K562 (cell line): Measurements from ENCODE around the gene NQO2. TPM values are rescaled to one million over a fixed set of nuclear protein-coding genes. Genes with fewer than 3 reads are reported as not detected.

Experiments used
- ADNP ChIP-seq: fragments of 200-800 bp; sonication (Bioruptor generic); IDR thresholded peaks from 2 replicates; pipeline ENCODE4 v1.6.1; 2016; ENCODE audit warnings: missing genetic modification characterization, missing compliant biosample characterization
- BACH1 ChIP-seq: fragments of 200-800 bp; sonication (Bioruptor generic); IDR thresholded peaks from 2 replicates; pipeline ENCODE4 v1.6.1; 2016; ENCODE audit warnings: missing genetic modification characterization, missing compliant biosample characterization
- HLTF ChIP-seq: fragments of 450-650 bp; IDR thresholded peaks from 2 replicates; pipeline ENCODE4 v1.6.1; 2016
- HNRNPL ChIP-seq: fragments of 200-400 bp; formaldehyde crosslinking; IDR thresholded peaks from 2 replicates; pipeline ENCODE4 v1.6.1; 2017; ENCODE audit warnings: low read depth, mild to moderate bottlenecking, low read length
- LCOR ChIP-seq: sonication (generic); formaldehyde crosslinking; IDR thresholded peaks from 2 replicates; pipeline ENCODE4 v1.8.0; 2022; ENCODE audit warnings: mild to moderate bottlenecking, missing genetic modification reagents
- MAFG ChIP-seq: fragments of 450-650 bp; conservative IDR thresholded peaks from 2 replicates; pipeline ENCODE4 v1.6.1; 2016; ENCODE audit warnings: missing genetic modification characterization, missing compliant biosample characterization
- NFXL1 ChIP-seq: fragments of 450-650 bp; formaldehyde crosslinking; IDR thresholded peaks from 2 replicates; pipeline ENCODE4 v1.4.0; 2021; ENCODE audit warnings: mild to moderate bottlenecking
- XRCC5 ChIP-seq: fragments of 200-400 bp; formaldehyde crosslinking; IDR thresholded peaks from 2 replicates; pipeline ENCODE4 v1.6.1; 2017; ENCODE audit warnings: low read depth, mild to moderate bottlenecking, low read length
- YBX1 ChIP-seq: fragments of 450-650 bp; IDR thresholded peaks from 2 replicates; pipeline ENCODE4 v1.7.1; 2016; ENCODE audit warnings: mild to moderate bottlenecking
- ZBTB17 ChIP-seq: fragments of 450-650 bp; formaldehyde crosslinking; IDR thresholded peaks from 2 replicates; pipeline ENCODE4 v1.4.0; 2020; ENCODE audit warnings: mild to moderate bottlenecking
- ZNF785 ChIP-seq: fragments of 250-450 bp; sonication (Bioruptor Pico); IDR thresholded peaks from 2 replicates; pipeline ENCODE4 v1.4.0; 2020; ENCODE audit warnings: mild to moderate bottlenecking
- polyA plus RNA-seq, 8 experiments: library from polyadenylated mRNA; depleted of rRNA in 4 of 8; stranded (reverse) in 5 of 8; unstranded in 3 of 8; fragments of >200 nt; fragmentation: Nextera tagmentation in 2 of 8; fragmentation: Illumina TruSeq in 1 of 8; extraction: Ambion mirVana in 2 of 8; extraction: Trizol in 1 of 8; gene quantifications; 2 replicates each; pipeline versions ENCODE4 v1.2.1 to v1.2.3, GENCODE V29; 2011 to 2014; ENCODE audit warnings: inconsistent platforms in 1 of 8, missing spikeins in 1 of 8
- total RNA-seq, 7 experiments: library from RNA; depleted of rRNA in 6 of 7; stranded (reverse); fragments of >200 nt in 6 of 7; fragmentation: Illumina TruSeq in 2 of 7; extraction: Trizol in 2 of 7; gene quantifications; 2 replicates each; pipeline versions ENCODE4 v1.2.1 to v1.2.3, GENCODE V29; 2011 to 2021; ENCODE audit warnings: low replicate concordance in 1 of 7
- TF ChIP-seq, protein P1 (sequence below): sonication (generic); formaldehyde crosslinking; IDR thresholded peaks from 2 replicates; pipeline ENCODE4 v1.8.0; 2023; ENCODE audit warnings: missing genetic modification reagents, mild to moderate bottlenecking, borderline replicate concordance
- TF ChIP-seq, protein P2 (sequence below): sonication (generic); formaldehyde crosslinking; IDR thresholded peaks from 2 replicates; pipeline ENCODE4 v1.5.0; 2020; ENCODE audit warnings: missing genetic modification reagents
- TF ChIP-seq, protein P3 (sequence below): fragments of 250-450 bp; sonication (Bioruptor Pico); IDR thresholded peaks from 2 replicates; pipeline ENCODE4 v1.8.0; 2022; ENCODE audit warnings: moderate library complexity, mild to moderate bottlenecking, inconsistent platforms
- TF ChIP-seq, protein P4 (sequence below): sonication (generic); formaldehyde crosslinking; IDR thresholded peaks from 2 replicates; pipeline ENCODE4 v1.8.0; 2022; ENCODE audit warnings: missing genetic modification reagents, mild to moderate bottlenecking, borderline replicate concordance
- TF ChIP-seq, protein P5 (sequence below): fragments of 450-650 bp; IDR thresholded peaks from 2 replicates; pipeline ENCODE4 v1.6.1; 2016; ENCODE audit warnings: antibody characterized with exemption
- TF ChIP-seq, protein P6 (sequence below): IDR thresholded peaks from 2 replicates; pipeline ENCODE4 v1.6.1; 2011; ENCODE audit not compliant: insufficient read length; ENCODE audit errors: extremely low read depth
- TF ChIP-seq, protein P7 (sequence below): IDR thresholded peaks from 3 replicates; pipeline ENCODE4 v1.6.1; 2011; ENCODE audit warnings: borderline replicate concordance, mild to moderate bottlenecking; ENCODE audit not compliant: insufficient read length, insufficient read depth

NQO2 gene
- total and polyA plus RNA-seq, 9 of the 15 experiments (the other 6 are each of a cell fraction or from before 2014, with no cell fraction given) = 54.6 to 214 (median 116) TPM

DNA sequence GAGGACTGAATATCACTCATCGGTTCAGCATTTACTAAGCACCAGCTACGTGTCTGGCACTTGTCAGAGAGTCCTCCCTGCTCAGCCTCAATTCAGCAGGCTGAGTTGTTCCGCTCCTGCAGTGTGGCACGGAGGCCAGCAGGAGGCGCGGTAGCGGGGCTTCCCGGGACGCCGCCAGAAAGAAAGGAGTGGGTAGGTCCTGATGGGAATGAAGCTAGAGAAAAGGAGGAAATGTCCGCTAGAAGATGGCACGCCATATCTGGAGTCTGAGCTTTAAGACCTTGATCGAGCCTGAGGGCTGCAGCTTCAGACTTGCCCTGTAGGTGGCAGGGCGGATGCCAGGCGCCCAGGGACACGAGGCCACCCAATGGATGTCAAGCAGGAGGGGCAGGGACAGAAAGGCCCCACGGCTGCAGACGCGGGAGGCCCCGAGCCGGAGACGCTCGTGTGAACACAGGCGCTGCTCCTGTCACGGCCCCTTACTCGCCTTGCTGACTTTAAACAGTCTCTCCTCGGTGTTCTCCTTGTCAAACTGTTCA lies 47.1 kb upstream of the NQO2 start (continued):
- TF ChIP-seq, protein P1, sequence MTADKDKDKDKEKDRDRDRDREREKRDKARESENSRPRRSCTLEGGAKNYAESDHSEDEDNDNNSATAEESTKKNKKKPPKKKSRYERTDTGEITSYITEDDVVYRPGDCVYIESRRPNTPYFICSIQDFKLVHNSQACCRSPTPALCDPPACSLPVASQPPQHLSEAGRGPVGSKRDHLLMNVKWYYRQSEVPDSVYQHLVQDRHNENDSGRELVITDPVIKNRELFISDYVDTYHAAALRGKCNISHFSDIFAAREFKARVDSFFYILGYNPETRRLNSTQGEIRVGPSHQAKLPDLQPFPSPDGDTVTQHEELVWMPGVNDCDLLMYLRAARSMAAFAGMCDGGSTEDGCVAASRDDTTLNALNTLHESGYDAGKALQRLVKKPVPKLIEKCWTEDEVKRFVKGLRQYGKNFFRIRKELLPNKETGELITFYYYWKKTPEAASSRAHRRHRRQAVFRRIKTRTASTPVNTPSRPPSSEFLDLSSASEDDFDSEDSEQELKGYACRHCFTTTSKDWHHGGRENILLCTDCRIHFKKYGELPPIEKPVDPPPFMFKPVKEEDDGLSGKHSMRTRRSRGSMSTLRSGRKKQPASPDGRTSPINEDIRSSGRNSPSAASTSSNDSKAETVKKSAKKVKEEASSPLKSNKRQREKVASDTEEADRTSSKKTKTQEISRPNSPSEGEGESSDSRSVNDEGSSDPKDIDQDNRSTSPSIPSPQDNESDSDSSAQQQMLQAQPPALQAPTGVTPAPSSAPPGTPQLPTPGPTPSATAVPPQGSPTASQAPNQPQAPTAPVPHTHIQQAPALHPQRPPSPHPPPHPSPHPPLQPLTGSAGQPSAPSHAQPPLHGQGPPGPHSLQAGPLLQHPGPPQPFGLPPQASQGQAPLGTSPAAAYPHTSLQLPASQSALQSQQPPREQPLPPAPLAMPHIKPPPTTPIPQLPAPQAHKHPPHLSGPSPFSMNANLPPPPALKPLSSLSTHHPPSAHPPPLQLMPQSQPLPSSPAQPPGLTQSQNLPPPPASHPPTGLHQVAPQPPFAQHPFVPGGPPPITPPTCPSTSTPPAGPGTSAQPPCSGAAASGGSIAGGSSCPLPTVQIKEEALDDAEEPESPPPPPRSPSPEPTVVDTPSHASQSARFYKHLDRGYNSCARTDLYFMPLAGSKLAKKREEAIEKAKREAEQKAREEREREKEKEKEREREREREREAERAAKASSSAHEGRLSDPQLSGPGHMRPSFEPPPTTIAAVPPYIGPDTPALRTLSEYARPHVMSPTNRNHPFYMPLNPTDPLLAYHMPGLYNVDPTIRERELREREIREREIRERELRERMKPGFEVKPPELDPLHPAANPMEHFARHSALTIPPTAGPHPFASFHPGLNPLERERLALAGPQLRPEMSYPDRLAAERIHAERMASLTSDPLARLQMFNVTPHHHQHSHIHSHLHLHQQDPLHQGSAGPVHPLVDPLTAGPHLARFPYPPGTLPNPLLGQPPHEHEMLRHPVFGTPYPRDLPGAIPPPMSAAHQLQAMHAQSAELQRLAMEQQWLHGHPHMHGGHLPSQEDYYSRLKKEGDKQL (CRISPR knock-in tag) = no peak
- TF ChIP-seq HNRNPL = no peak
- TF ChIP-seq, protein P2, sequence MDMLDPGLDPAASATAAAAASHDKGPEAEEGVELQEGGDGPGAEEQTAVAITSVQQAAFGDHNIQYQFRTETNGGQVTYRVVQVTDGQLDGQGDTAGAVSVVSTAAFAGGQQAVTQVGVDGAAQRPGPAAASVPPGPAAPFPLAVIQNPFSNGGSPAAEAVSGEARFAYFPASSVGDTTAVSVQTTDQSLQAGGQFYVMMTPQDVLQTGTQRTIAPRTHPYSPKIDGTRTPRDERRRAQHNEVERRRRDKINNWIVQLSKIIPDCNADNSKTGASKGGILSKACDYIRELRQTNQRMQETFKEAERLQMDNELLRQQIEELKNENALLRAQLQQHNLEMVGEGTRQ (CRISPR knock-in tag) = no peak
- TF ChIP-seq, protein P3, sequence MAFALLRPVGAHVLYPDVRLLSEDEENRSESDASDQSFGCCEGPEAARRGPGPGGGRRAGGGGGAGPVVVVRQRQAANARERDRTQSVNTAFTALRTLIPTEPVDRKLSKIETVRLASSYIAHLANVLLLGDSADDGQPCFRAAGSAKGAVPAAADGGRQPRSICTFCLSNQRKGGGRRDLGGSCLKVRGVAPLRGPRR (CRISPR knock-in tag) = no peak
- TF ChIP-seq YBX1 = no peak
- TF ChIP-seq ADNP = no peak
- no peak for TF ChIP-seq NFXL1
- TF ChIP-seq LCOR = no peak
- peak; percentile 53; the same call in 1 of the 2 replicates for TF ChIP-seq HLTF
- TF ChIP-seq ZBTB17 = no peak
- TF ChIP-seq, protein P4, sequence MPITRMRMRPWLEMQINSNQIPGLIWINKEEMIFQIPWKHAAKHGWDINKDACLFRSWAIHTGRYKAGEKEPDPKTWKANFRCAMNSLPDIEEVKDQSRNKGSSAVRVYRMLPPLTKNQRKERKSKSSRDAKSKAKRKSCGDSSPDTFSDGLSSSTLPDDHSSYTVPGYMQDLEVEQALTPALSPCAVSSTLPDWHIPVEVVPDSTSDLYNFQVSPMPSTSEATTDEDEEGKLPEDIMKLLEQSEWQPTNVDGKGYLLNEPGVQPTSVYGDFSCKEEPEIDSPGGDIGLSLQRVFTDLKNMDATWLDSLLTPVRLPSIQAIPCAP (CRISPR knock-in tag) = no peak
- TF ChIP-seq MAFG (tag) = no peak
- TF ChIP-seq, protein P5, sequence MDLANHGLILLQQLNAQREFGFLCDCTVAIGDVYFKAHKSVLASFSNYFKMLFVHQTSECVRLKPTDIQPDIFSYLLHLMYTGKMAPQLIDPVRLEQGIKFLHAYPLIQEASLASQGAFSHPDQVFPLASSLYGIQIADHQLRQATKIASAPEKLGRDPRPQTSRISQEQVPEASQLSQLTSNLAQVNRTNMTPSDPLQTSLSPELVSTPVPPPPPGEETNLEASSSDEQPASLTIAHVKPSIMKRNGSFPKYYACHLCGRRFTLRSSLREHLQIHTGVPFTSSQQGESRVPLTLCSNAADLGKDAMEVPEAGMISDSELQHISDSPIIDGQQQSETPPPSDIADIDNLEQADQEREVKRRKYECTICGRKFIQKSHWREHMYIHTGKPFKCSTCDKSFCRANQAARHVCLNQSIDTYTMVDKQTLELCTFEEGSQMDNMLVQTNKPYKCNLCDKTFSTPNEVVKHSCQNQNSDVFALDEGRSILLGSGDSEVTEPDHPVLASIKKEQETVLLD = peak; percentile 52; the same call in 1 of the 2 replicates
- TF ChIP-seq BACH1 = no peak
- TF ChIP-seq ZNF785 (CRISPR knock-in tag) = no peak
- TF ChIP-seq, protein P6, sequence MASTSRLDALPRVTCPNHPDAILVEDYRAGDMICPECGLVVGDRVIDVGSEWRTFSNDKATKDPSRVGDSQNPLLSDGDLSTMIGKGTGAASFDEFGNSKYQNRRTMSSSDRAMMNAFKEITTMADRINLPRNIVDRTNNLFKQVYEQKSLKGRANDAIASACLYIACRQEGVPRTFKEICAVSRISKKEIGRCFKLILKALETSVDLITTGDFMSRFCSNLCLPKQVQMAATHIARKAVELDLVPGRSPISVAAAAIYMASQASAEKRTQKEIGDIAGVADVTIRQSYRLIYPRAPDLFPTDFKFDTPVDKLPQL = no peak
- peak; percentile 96; the same call in 1 of the 2 replicates for TF ChIP-seq XRCC5
- TF ChIP-seq, protein P7, sequence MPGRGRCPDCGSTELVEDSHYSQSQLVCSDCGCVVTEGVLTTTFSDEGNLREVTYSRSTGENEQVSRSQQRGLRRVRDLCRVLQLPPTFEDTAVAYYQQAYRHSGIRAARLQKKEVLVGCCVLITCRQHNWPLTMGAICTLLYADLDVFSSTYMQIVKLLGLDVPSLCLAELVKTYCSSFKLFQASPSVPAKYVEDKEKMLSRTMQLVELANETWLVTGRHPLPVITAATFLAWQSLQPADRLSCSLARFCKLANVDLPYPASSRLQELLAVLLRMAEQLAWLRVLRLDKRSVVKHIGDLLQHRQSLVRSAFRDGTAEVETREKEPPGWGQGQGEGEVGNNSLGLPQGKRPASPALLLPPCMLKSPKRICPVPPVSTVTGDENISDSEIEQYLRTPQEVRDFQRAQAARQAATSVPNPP = no peak
